NT2/D1 (cell line): ENCODE results near the gene CREB5.
A peak's percentile ranks its signal among the peaks of the same experiment; 100 is the strongest.

Source experiments
- DNase-seq: peaks from one replicate; pipeline ENCODE4 v3.0.0-alpha.2; 2011; ENCODE audit warnings: low read depth, low spot score
- H3K27me3 ChIP-seq: 2 replicates; pipeline ENCODE4 v1.6.0; 2011; ENCODE audit warnings: mild to moderate bottlenecking; ENCODE audit not compliant: insufficient read length, insufficient read depth
- H3K36me3 ChIP-seq: 2 replicates; pipeline ENCODE4 v1.6.1; 2011; ENCODE audit warnings: mild to moderate bottlenecking, low read length, mixed read lengths; ENCODE audit not compliant: insufficient read depth, insufficient read length
- H3K4me1 ChIP-seq: 2 replicates; pipeline ENCODE4 v1.5.1; 2011; ENCODE audit not compliant: insufficient read depth, insufficient read length
- H3K4me3 ChIP-seq: 2 replicates; pipeline ENCODE4 v1.5.1; 2011; ENCODE audit warnings: low read depth; ENCODE audit not compliant: insufficient read length
- H3K9ac ChIP-seq: 2 replicates; pipeline ENCODE4 v1.6.0; 2011; ENCODE audit warnings: low read depth; ENCODE audit not compliant: insufficient read length
- H3K9me3 ChIP-seq: 2 replicates; pipeline ENCODE4 v1.5.1; 2011; ENCODE audit warnings: mild to moderate bottlenecking, low read length; ENCODE audit not compliant: insufficient read depth
- SUZ12 ChIP-seq: IDR thresholded peaks from 2 replicates; pipeline ENCODE4 v1.6.1; 2011; ENCODE audit not compliant: insufficient read length, insufficient read depth; ENCODE audit errors: extremely low read depth
- YY1 ChIP-seq: IDR thresholded peaks from 2 replicates; pipeline ENCODE4 v1.6.1; 2011; ENCODE audit not compliant: insufficient read length, insufficient read depth
- ZNF274 ChIP-seq: IDR thresholded peaks from 2 replicates; pipeline ENCODE4 v1.6.1; 2011; ENCODE audit warnings: mild to moderate bottlenecking, low read depth, low read length

CREB5 gene

DNA sequence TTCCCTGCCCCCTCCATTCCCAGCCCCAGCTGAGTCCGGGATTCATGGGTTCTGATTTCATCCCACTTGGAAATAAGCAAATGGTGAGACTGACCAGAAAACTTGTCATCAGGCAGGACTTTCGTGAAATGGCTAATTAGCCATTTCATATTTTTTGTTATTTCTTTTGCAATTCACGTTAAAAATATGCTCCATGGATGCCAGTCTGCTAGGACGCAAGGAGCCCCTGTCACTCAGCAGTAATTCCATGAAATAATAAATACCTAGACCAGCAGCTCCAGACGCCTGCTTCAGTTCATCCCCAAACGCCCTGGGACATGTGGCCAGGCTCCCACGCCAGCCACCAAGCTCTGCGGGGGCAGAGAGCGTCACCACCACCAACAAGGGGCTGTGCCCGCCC lies 434.9 kb downstream of the CREB5 start:
- Histone ChIP-seq H3K9ac (no peak overlapping the region), H3K4me3 (no peak overlapping the region)
- no peak for DNase-seq

DNA sequence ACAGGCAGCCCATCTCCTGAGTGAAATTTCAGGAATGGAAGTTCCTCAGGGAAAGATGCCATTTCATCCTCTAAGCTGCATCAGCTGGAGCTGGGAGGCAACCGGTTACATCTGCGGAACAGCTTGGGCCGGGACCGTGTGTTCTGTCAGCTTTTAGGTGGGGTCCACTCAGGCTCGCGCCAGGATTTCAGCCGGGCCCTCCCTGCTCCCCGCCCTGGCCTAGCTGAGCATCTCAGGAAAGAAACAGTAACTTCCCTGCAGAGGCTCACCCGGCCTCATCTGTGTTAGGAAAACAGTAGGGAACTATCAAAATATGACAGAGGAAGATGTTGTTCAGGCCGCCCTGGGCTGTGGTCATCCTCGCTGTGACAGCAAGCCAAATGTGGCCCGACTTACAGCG lies 435.4 kb downstream of the CREB5 start:
- no peak for TF ChIP-seq SUZ12
- TF ChIP-seq YY1 = no peak
- TF ChIP-seq ZNF274 = no peak
- H3K9ac ChIP-seq = no peak overlapping the region

More for the DNA sequence above, 434.9 kb downstream of the CREB5 start:
- Histone ChIP-seq H3K36me3 (no peaks in the 10 kb centered on the region), H3K4me1 (no peaks in the 10 kb centered on the region), H3K9me3 (peaks cover 5% of the 10 kb centered on the region; the same call in 1 of the 2 replicates), H3K27me3 (peaks cover 4% of the 10 kb centered on the region)
- no peak for TF ChIP-seq SUZ12
- TF ChIP-seq YY1 = no peak
- TF ChIP-seq ZNF274 = no peak

GRCh38 chr7:28848906-28849305 lies 436.6 kb downstream of the CREB5 start:
- no peak overlapping the region for H3K9ac ChIP-seq
- peaks cover 5% of the 10 kb centered on the region; the same call in 1 of the 2 replicates for H3K9me3 ChIP-seq
- H3K27me3 ChIP-seq = peaks cover 22% of the 10 kb centered on the region
- no peaks in the 10 kb centered on the region for H3K4me1 ChIP-seq
- DNase-seq = no peak
- H3K36me3 ChIP-seq = no peaks in the 10 kb centered on the region
- no peak for TF ChIP-seq ZNF274
- TF ChIP-seq SUZ12 = no peak
- TF ChIP-seq YY1 = no peak
- no peak overlapping the region for H3K4me3 ChIP-seq

More for the DNA sequence above, 435.4 kb downstream of the CREB5 start:
- Histone ChIP-seq H3K9me3 (peaks cover 5% of the 10 kb centered on the region; the same call in 1 of the 2 replicates), H3K27me3 (peaks cover 10% of the 10 kb centered on the region), H3K4me3 (no peak overlapping the region), H3K4me1 (no peaks in the 10 kb centered on the region), H3K36me3 (no peaks in the 10 kb centered on the region)
- no peak for DNase-seq

- no peaks in the 10 kb centered on the region for H3K36me3 ChIP-seq
- no peak overlapping the region for H3K4me3 ChIP-seq
- no peak for DNase-seq
- peaks cover 23% of the 10 kb centered on the region for H3K27me3 ChIP-seq
- no peak for TF ChIP-seq ZNF274
- no peak for TF ChIP-seq YY1
- no peak for TF ChIP-seq SUZ12
- H3K9ac ChIP-seq = no peak overlapping the region
- H3K4me1 ChIP-seq = no peaks in the 10 kb centered on the region
- H3K9me3 ChIP-seq = peaks cover 5% of the 10 kb centered on the region; the same call in 1 of the 2 replicates
Measured at GRCh38 chr7:28850699-28851098, 438.4 kb downstream of the CREB5 start.

DNA sequence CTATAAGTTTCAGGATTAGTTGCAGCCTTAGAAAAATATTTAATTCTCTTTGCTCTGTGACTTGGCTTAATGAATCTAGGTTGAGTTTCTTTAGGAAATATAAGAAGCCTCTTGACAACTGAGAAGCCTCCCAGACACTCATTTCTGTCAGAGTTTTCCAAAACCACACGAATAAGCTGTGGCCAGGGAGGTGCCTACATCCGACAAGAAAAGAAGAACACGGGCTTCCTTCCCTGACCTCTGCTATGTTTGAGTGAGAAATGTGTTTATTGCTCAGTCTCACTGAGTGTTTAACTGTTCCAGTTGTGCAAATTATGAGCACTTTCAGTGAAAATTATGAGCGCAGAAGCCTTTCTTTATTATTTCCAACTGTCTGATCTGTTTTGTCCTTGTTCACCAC lies 440.8 kb downstream of the CREB5 start:
- DNase-seq = no peak
- TF ChIP-seq YY1 (no peak), ZNF274 (no peak), SUZ12 (no peak)
- H3K36me3 ChIP-seq = no peaks in the 10 kb centered on the region
- no peak overlapping the region for H3K9ac ChIP-seq
- H3K27me3 ChIP-seq = peaks cover 23% of the 10 kb centered on the region
- H3K9me3 ChIP-seq = no peaks in the 10 kb centered on the region
- no peak overlapping the region for H3K4me3 ChIP-seq
- no peaks in the 10 kb centered on the region for H3K4me1 ChIP-seq

- peak overlapping the region; percentile 66 for H3K4me3 ChIP-seq
- H3K9ac ChIP-seq = peak overlapping the region; percentile 79
- H3K27me3 ChIP-seq = peaks cover 23% of the 10 kb centered on the region
Measured at GRCh38 chr7:28853834-28854749, 441.8 kb downstream of the CREB5 start.

DNA sequence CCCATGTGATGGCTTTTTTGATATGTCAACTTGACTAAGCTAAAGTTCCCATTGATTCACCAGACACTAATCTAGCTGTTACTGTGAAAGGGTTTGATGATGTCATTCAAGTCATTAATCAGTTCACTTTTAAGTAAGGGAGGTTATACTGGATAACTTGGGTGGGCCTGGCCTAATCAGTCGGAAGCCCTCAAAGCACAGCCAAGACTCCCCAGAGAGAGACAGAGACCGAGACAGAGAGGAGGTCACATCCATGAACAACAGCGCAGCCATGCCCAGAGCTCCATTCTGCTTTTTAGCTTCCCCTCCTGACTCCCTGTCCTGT lies 442.4 kb downstream of the CREB5 start:
- no peaks in the 10 kb centered on the region for H3K4me1 ChIP-seq
- no peaks in the 10 kb centered on the region for H3K36me3 ChIP-seq
- no peak overlapping the region for H3K4me3 ChIP-seq
- no peak for TF ChIP-seq YY1
- TF ChIP-seq SUZ12 = no peak
- no peak for TF ChIP-seq ZNF274
- peaks cover 23% of the 10 kb centered on the region for H3K27me3 ChIP-seq
- no peak overlapping the region for H3K9ac ChIP-seq
- H3K9me3 ChIP-seq = no peaks in the 10 kb centered on the region
- DNase-seq = no peak

More at GRCh38 chr7:28853834-28854749, 441.8 kb downstream of the CREB5 start:
- H3K36me3 ChIP-seq = no peaks in the 10 kb centered on the region
- DNase-seq = peak; percentile 89
- TF ChIP-seq YY1 (no peak), SUZ12 (no peak), ZNF274 (no peak)
- no peaks in the 10 kb centered on the region for H3K9me3 ChIP-seq
- H3K4me1 ChIP-seq = no peaks in the 10 kb centered on the region
